Hepatocyte (in vitro differentiated cells): ENCODE results near the gene GPRIN1. TPM values are rescaled to one million over a fixed set of nuclear protein-coding genes. Genes with fewer than 3 reads are reported as not detected.

Source experiments
- DNase-seq: peaks from one replicate; pipeline ENCODE4 v3.0.0-alpha.2; 2016; ENCODE audit warnings: low spot score
- H2AFZ ChIP-seq: fragments of 200-600 bp; sonication (generic); 2 replicates; pipeline ENCODE4 v1.6.0; 2016; ENCODE audit warnings: antibody characterized with exemption, mild to moderate bottlenecking
- H3K27ac ChIP-seq: fragments of 200-600 bp; sonication (generic); 2 replicates; pipeline ENCODE4 v1.5.1; 2016; ENCODE audit warnings: mild to moderate bottlenecking
- H3K27me3 ChIP-seq: fragments of 200-600 bp; sonication (generic); 2 replicates; pipeline ENCODE4 v1.6.1; 2016
- H3K36me3 ChIP-seq: fragments of 200-600 bp; sonication (generic); replicated peaks from 2 replicates; pipeline ENCODE4 v1.5.1; 2016; ENCODE audit warnings: low read depth; ENCODE audit not compliant: insufficient read depth
- H3K4me1 ChIP-seq: fragments of 200-600 bp; sonication (generic); 2 replicates; pipeline ENCODE4 v1.5.1; 2016; ENCODE audit warnings: mild to moderate bottlenecking, moderate library complexity; ENCODE audit not compliant: insufficient read depth
- H3K4me2 ChIP-seq: fragments of 200-600 bp; sonication (generic); 2 replicates; pipeline ENCODE4 v1.6.0; 2016
- H3K4me3 ChIP-seq: fragments of 200-600 bp; sonication (generic); 2 replicates; pipeline ENCODE4 v1.5.1; 2016; ENCODE audit warnings: mild to moderate bottlenecking
- H3K79me2 ChIP-seq: fragments of 200-600 bp; sonication (generic); 2 replicates; pipeline ENCODE4 v1.6.0; 2017; ENCODE audit warnings: mild to moderate bottlenecking
- H3K9me2 ChIP-seq: fragments of 200-600 bp; sonication (generic); replicated peaks from 2 replicates; pipeline ENCODE4 v1.6.0; 2017; ENCODE audit warnings: mild to moderate bottlenecking; ENCODE audit not compliant: insufficient read depth
- H3K9me3 ChIP-seq: fragments of 200-600 bp; sonication (generic); 2 replicates; pipeline ENCODE4 v1.5.1; 2016; ENCODE audit warnings: low read depth, mild to moderate bottlenecking
- H4K20me1 ChIP-seq: fragments of 200-600 bp; sonication (generic); 2 replicates; pipeline ENCODE4 v1.6.0; 2016; ENCODE audit warnings: mild to moderate bottlenecking; ENCODE audit not compliant: insufficient read depth, poor library complexity, severe bottlenecking
- EZH2 ChIP-seq: fragments of 200-600 bp; sonication (generic); IDR thresholded peaks from 2 replicates; pipeline ENCODE4 v1.6.1; 2016; ENCODE audit warnings: antibody characterized with exemption, mild to moderate bottlenecking, borderline replicate concordance
- EZH2phosphoT487 ChIP-seq: fragments of 200-600 bp; sonication (generic); IDR thresholded peaks from one replicate; pipeline ENCODE4 v1.6.1; 2018; ENCODE audit warnings: antibody characterized with exemption, mild to moderate bottlenecking, low read depth, moderate library complexity; ENCODE audit not compliant: unreplicated experiment, severe bottlenecking
- WGBS: methylation state at CpG from one replicate; pipeline ENCODE4 v1.1.6; 2016; ENCODE audit warnings: low lambda C conversion rate; ENCODE audit errors: missing lambda C conversion rate; 5-methylcytosine and 5-hydroxymethylcytosine counted together
- polyA plus RNA-seq: library from polyadenylated mRNA; unstranded; fragments of >200 nt; fragmentation: Nextera tagmentation; extraction: Ambion mirVana; gene quantifications from 2 replicates; pipeline ENCODE4 v1.2.1, GENCODE V29; 2016
- total RNA-seq: library from RNA; depleted of rRNA; stranded (reverse); fragments of >200 nt; gene quantifications from 2 replicates; pipeline ENCODE4 v1.2.3, GENCODE V29; 2014
- TF ChIP-seq, protein P1 (sequence below): fragments of 200-600 bp; sonication (generic); IDR thresholded peaks from 2 replicates; pipeline ENCODE4 v1.5.1; 2016; ENCODE audit warnings: antibody characterized with exemption, mild to moderate bottlenecking; ENCODE audit not compliant: poor library complexity

Gene GPRIN1
- total and polyA plus RNA-seq, 2 experiments from 2014 or later = 1.6 to 2.2 TPM

DNA sequence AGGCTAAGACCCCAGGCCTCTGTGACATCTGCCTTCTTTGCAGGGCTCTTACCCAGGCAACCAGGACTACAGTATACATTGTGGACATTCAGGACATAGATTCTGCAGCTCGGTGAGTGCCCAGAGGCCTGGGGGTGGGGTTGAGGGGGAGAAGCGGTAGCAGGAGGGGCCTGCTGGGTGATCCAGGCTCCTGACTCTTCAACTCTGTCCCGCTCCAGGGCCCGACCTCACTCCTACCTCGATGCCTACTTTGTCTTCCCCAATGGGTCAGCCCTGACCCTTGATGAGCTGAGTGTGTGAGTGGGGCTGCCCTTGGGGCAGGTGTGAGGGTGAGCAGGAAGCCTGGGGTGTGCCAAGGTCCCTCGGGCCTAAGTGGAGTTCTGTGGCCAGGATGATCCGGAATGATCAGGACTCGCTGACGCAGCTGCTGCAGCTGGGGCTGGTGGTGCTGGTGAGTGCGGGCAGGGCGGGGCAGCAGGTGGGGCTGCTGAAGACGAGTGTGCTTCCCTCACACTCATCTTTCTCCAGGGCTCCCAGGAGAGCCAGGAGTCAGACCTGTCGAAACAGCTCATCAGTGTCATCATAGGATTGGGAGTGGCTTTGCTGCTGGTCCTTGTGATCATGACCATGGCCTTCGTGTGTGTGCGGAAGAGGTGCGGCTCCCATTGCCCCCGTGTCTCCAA lies 19.8 kb downstream of the GPRIN1 start:
- Histone ChIP-seq H3K9me2 (no peaks in the 10 kb centered on the region), H3K79me2 (no peaks in the 10 kb centered on the region), H3K9me3 (no peaks in the 10 kb centered on the region), H3K4me2 (no peak overlapping the region), H3K4me1 (no peaks in the 10 kb centered on the region), H4K20me1 (no peaks in the 10 kb centered on the region), H3K27ac (no peak overlapping the region), H3K27me3 (no peaks in the 10 kb centered on the region), H2AFZ (no peak overlapping the region), H3K36me3 (no peaks in the 10 kb centered on the region), H3K4me3 (no peak overlapping the region)
- TF ChIP-seq, protein P1, sequence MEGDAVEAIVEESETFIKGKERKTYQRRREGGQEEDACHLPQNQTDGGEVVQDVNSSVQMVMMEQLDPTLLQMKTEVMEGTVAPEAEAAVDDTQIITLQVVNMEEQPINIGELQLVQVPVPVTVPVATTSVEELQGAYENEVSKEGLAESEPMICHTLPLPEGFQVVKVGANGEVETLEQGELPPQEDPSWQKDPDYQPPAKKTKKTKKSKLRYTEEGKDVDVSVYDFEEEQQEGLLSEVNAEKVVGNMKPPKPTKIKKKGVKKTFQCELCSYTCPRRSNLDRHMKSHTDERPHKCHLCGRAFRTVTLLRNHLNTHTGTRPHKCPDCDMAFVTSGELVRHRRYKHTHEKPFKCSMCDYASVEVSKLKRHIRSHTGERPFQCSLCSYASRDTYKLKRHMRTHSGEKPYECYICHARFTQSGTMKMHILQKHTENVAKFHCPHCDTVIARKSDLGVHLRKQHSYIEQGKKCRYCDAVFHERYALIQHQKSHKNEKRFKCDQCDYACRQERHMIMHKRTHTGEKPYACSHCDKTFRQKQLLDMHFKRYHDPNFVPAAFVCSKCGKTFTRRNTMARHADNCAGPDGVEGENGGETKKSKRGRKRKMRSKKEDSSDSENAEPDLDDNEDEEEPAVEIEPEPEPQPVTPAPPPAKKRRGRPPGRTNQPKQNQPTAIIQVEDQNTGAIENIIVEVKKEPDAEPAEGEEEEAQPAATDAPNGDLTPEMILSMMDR = no peak
- TF ChIP-seq EZH2 = no peak
- no peak for TF ChIP-seq EZH2phosphoT487
- no peak for DNase-seq
- 85% methylated on average over 16 of the region's 17 CpGs for WGBS

DNA sequence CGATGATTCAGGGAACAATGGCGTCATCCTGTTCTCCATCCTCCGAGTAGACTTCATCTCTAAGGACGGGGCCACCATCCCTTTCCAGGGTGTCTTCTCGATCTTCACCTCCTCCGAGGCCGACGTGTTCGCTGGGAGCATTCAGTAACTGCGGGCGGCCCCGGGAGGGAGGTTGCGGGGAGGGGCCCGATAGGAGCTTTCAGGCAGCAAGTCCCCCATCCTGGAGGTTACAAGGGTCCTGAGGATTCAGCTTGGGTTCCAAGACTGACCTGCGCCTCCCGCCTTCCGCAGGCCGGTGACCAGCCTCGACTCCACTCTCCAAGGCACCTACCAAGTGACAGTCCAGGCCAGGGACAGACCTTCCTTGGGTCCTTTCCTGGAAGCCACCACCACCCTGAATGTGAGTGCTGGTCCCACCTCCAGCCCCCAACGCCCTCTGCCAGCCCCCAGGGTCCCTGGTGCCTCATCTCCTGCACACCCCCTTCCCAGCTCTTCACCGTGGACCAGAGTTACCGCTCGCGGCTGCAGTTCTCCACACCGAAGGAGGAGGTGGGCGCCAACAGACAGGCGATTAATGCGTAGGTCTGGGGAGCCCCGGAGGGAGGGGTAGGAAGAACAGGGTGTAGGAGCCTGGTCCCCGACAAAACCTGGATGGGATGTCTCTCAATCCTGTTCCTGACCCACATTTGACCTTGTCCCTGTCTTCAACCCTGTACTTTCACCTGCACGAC lies 20.8 kb downstream of the GPRIN1 start:
- 88% methylated on average over 30 of the region's 31 CpGs for WGBS

DNA sequence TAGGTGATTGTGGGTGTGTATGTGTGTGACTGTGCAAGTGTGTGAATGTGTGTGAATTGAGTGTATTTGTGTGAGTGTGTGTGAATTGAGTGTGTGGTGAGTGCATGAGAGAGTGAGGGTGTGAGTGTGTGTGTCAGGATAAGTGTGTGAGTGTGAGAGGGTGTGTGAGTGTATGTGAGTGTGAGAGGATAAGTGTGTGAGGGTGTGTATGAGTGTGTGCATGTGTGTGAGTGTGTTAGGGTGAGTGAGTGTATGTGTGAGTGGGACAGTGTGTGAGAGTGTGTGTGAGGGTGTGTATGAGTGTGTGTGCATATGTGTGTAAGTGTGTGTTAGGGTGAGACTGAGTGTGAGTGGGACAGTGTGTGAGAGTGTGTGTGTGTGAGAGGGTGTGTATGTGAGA lies 21.7 kb downstream of the GPRIN1 start:
- H2AFZ ChIP-seq = no peak overlapping the region

More for the DNA sequence above, 20.8 kb downstream of the GPRIN1 start:
- no peaks in the 10 kb centered on the region for H3K79me2 ChIP-seq
- no peaks in the 10 kb centered on the region for H3K36me3 ChIP-seq
- no peaks in the 10 kb centered on the region for H3K9me3 ChIP-seq
- H2AFZ ChIP-seq = no peak overlapping the region
- no peak overlapping the region for H3K4me2 ChIP-seq
- H4K20me1 ChIP-seq = no peaks in the 10 kb centered on the region
- no peaks in the 10 kb centered on the region for H3K4me1 ChIP-seq
- TF ChIP-seq EZH2phosphoT487 = no peak
- no peak for TF ChIP-seq EZH2
- TF ChIP-seq, protein P1 = no peak
- H3K27ac ChIP-seq = no peak overlapping the region
- no peak overlapping the region for H3K4me3 ChIP-seq
- no peaks in the 10 kb centered on the region for H3K9me2 ChIP-seq
- no peak for DNase-seq
- H3K27me3 ChIP-seq = no peaks in the 10 kb centered on the region

More for the DNA sequence above, 21.7 kb downstream of the GPRIN1 start:
- H4K20me1 ChIP-seq = no peaks in the 10 kb centered on the region
- no peak overlapping the region for H3K4me2 ChIP-seq
- no peaks in the 10 kb centered on the region for H3K9me2 ChIP-seq
- H3K79me2 ChIP-seq = no peaks in the 10 kb centered on the region
- no peaks in the 10 kb centered on the region for H3K4me1 ChIP-seq
- TF ChIP-seq EZH2 (no peak), EZH2phosphoT487 (no peak)
- TF ChIP-seq, protein P1 = no peak
- no peak overlapping the region for H3K27ac ChIP-seq
- H3K9me3 ChIP-seq = no peaks in the 10 kb centered on the region
- DNase-seq = no peak
- no peaks in the 10 kb centered on the region for H3K36me3 ChIP-seq
- H3K27me3 ChIP-seq = no peaks in the 10 kb centered on the region
- H3K4me3 ChIP-seq = no peak overlapping the region
